Skin of body (tissue), 2 donors: Measurements from ENCODE around the gene TMEM52B. TPM values are rescaled to one million over a fixed set of nuclear protein-coding genes. Genes with fewer than 3 reads are reported as not detected.

Source experiments
- DNase-seq: peaks from one replicate; lab custom pipeline; 2025; lab: John Stamatoyannopoulos, UW
- total RNA-seq: library from RNA; depleted of rRNA; stranded (reverse); fragments of >200 nt; gene quantifications from one replicate; pipeline ENCODE4 v1.2.3, GENCODE V29; 2014

TMEM52B gene
- total RNA-seq: 0.10 TPM

GRCh38 chr12:10178821-10179220 lies at the start of gene TMEM52B:
Gene TMEM52B, plus strand, starts transcription at chr12:10179032. Its CDS starts 543 bp downstream, at chr12:10179575.
- no peak for DNase-seq

- peak; percentile 9 for DNase-seq
Measured at GRCh38 chr12:10130042-10130441, 48.8 kb upstream of the TMEM52B start, which contains the start of gene CLEC7A. Gene CLEC7A, minus strand, starts transcription at chr12:10130199. Its CDS starts 117 bp downstream, at chr12:10130082.

GRCh38 chr12:10131111-10131690 lies 47.6 kb upstream of the TMEM52B start:
- DNase-seq: no peak

GRCh38 chr12:10132850-10133370 lies 45.9 kb upstream of the TMEM52B start:
- no peak for DNase-seq

- no peak for DNase-seq
Measured at GRCh38 chr12:10135126-10135525, 43.7 kb upstream of the TMEM52B start.

GRCh38 chr12:10136637-10137205 lies 42.1 kb upstream of the TMEM52B start:
- DNase-seq: no peak

DNA sequence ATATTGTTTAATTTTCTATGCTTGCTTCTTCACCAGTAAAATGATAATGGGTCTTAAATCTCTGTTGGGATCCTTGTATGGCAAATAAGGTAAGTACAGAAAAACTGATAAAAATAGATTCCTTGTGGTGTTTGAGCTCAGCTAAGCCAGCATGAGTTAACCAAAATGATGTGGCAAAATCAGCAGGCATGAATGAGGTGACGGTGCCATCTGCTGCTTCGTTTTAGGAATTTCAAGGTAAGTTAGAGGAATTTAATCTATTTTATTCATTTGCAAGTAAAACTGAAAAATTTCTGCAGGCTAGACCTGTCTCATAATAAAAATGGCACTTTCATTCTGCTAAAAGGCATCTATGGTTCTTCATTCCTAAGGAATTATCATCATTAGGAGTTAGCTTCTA lies 38.8 kb upstream of the TMEM52B start:
- peak; percentile 59 for DNase-seq

DNA sequence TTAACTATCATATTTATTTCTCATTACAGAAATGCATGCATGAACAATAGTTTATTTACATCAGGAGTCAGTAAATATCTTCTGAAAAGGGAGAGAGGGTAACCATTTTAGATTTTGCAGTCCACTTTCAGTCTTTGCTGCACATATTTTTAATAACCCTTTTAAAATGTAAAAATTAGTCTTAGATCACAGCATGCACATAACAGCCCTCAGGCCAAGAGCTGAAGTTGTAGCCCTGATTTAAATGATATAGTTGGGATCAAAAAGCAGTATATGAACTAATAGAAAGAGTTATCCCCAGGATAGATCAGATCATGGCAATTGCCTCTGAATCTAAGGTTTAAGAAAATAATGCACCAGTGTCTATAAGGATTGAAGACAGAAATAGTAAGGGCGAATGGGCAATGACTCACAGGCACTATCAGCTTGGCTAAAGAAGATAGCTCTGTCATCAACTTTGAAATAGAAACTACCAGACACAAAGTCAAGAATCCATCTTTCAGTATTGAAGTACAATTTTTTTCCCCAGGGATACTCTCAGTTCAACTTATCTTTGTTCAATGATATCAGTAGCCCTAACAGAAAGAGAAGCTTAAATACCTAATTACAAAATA lies 35.7 kb upstream of the TMEM52B start:
- no peak for DNase-seq

DNA sequence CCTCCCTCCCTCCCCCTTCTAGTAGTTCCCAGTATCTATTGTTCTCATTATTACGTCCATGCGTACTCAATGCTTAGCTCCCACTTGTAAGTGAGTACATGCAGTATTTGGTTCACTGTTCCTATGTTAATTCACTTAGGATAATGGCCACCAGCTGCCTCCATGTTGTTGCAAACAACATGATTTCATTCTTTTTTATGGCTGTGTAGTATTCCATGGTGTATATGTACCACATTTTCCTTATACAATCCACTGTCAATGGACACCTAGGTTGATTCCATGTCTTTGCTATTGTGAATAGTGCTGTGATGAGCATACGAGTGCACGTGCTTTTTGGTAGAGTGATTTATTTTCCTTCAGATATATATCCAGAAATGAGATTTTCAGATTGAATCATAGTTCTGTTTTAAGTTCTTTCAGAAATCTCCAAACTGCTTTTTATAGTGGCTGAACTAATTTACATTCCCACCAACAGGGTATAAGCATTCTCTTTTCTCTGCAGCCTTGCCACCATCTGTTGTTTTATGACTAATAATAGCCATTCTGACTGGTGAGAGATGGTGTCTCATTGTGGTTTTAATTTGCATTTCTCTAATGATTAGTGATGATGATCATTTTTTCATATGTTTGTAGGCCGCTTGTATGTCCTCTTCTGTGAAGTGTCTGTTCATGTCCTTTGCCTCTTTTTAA lies 31.0 kb upstream of the TMEM52B start:
- no peak for DNase-seq

DNA sequence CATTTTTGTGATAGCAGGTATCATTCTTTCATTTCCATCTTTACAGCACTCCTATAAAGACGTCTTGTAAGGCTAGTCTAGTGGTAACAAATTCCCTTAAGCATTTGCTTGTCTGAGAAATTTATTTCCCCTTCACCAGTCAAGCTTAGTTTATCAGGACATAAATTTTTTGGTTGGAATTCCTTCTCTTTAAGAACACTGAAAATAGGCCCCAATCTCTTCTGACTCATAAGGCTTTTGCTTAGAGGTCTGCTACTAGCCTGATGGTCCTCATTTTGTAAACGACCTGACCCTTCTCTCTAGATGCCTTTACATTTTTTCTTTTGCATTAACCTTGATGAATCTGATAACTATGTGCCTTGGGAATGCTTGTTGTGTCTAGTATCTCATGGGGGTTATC lies 27.2 kb upstream of the TMEM52B start:
- no peak for DNase-seq

- peak; percentile 84 for DNase-seq
Measured at GRCh38 chr12:10153271-10154144, 25.3 kb upstream of the TMEM52B start.

DNA sequence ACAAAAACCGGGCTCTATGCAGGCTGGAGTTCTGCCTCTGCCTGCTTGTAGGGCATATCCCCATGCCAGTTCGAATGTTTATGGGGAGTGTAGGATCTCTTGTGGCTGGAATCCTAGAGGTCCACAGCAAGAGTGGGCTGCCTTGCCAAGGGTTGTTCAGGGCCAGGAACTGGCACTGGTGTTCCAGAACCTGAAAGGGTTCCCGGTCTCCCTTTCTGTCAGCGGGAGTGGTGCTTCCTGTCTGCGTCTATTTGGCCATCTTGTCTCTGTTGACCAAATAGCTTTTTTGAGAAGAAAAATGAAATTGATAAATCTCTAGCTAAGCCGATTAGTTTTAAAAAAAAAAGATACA lies 24.7 kb upstream of the TMEM52B start:
- DNase-seq: no peak

DNA sequence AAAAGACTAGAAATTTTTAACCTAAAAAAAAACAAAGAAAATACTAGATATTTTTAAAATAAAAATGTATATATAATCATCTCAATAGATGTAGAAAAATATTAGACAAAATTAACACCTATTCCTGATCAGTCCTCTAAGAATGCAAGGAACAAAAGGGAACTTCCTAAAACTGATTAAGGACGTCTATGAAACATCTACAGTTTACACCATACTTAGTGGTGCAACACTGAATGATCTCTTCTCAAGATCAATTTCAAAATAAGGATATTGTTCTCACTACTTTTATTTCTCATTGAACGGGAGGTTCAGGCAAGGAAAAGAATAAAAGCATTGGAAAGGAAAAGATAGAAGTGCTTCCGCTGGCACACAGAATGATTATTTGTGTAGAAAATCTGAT lies 22.9 kb upstream of the TMEM52B start:
- no peak for DNase-seq

GRCh38 chr12:10158406-10158805 lies 20.4 kb upstream of the TMEM52B start:
- DNase-seq: no peak

DNA sequence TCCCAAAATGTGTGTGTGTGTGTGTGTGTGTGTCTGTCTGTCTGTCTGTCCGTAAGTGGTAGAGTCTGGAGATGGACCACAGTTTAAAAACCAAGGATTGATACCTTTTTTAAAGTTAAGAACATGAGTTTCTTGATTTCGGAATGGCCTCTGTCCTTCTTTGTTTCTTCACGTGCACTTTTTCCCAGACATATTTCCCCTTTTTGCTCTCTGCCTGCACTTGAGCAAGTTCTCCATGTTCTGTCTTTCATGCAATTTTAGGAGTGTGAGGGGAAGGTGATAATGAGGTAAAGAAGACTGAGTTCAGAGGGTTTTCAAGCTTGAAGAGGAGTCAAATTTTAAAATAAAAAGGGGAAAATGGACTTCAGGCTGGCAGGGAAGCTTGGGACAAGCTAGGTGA lies 19.6 kb upstream of the TMEM52B start:
- DNase-seq: no peak

GRCh38 chr12:10160617-10161385 lies 18.0 kb upstream of the TMEM52B start:
- DNase-seq: no peak

DNA sequence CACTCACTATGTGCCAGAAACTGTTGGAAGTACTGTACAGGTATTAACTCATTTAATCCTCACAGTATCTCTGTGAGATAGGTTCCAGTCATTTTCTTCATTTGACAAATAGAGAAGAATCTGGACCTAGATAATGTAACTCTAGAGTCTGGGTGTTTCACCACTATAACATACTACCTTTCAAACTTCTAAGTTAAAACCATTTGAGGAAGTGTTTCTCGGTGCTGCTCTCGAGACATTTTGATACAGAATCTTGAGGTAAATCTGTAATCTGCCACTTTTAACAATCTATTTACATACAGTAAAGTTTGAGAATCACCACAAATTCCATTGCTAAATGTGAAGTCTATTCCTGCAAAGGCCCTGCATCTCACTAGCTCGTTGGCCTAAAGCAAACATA lies 15.7 kb upstream of the TMEM52B start:
- DNase-seq: no peak

DNA sequence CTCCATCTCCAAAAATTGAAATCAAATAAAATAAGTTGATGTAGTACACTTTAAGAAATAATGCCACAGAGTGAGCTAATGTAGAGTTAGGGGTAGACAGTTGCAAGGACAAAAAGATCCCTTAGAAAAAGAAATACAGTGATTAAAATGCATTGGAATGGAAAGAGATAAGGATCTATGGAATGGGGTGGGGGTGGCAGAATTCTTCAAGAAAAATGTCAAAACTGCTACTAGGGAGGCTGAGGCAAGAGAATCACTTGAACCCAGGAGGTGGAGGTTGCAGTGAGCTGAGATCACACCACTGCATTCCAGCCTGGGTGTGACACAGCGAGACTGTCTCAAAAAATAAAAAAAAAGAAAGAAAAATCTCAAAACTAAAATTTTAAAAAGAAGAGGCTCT lies 13.4 kb upstream of the TMEM52B start:
- DNase-seq: no peak

- DNase-seq: no peak
Measured at GRCh38 chr12:10167599-10167998, 11.2 kb upstream of the TMEM52B start.

DNA sequence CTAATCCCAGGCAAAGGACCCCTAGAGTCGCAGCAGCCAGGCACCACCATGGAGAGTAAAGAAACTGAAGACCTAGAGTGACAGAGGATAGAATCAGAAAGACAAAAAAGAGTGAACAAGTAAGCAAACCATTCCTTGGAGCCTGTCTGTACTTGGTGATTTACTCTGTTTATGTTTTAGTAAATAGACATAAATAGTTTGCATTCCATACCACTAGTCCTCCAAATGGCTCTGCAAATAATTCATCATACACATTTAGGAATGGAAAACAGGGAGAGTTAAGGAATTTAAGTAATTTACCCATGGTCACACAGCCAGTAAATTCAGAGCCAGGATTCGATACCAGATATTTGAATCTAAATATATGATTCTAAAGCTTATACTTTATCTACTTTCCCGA lies 9.7 kb upstream of the TMEM52B start:
- no peak for DNase-seq

GRCh38 chr12:10170216-10170615 lies 8.6 kb upstream of the TMEM52B start:
- no peak for DNase-seq
